Neuronal stem cell (in vitro differentiated cells): ENCODE measurements around the gene ZNF362.
A peak's percentile ranks its signal among the peaks of the same experiment; 100 is the strongest.

Experiments
- DNase-seq: peaks from one replicate; pipeline ENCODE4 v3.0.0-alpha.2; 2013; ENCODE audit warnings: low spot score
- H2AFZ ChIP-seq: one replicate; pipeline ENCODE4 v1.6.1; 2013; ENCODE audit warnings: mild to moderate bottlenecking, low read length, inconsistent platforms
- H2AK5ac ChIP-seq: 2 replicates; pipeline ENCODE4 v1.6.1; 2013; ENCODE audit warnings: low read depth, mild to moderate bottlenecking, inconsistent platforms, low read length, moderate library complexity, mixed read lengths
- H2BK120ac ChIP-seq: 2 replicates; pipeline ENCODE4 v1.6.1; 2013; ENCODE audit warnings: low read depth, mild to moderate bottlenecking, inconsistent platforms, low read length, moderate library complexity, mixed read lengths
- H2BK12ac ChIP-seq: one replicate; pipeline ENCODE4 v1.6.1; 2013; ENCODE audit warnings: low read length, inconsistent platforms
- H2BK15ac ChIP-seq: 2 replicates; pipeline ENCODE4 v1.6.1; 2013; ENCODE audit warnings: mild to moderate bottlenecking, low read length, inconsistent platforms, mixed read lengths
- H2BK5ac ChIP-seq: one replicate; pipeline ENCODE4 v1.6.1; 2013; ENCODE audit warnings: inconsistent platforms, mild to moderate bottlenecking, low read length, moderate library complexity
- H3K14ac ChIP-seq: one replicate; pipeline ENCODE4 v1.6.1; 2013; ENCODE audit warnings: low read length, inconsistent platforms
- H3K18ac ChIP-seq: 2 replicates; pipeline ENCODE4 v1.6.1; 2013; ENCODE audit warnings: low read length, inconsistent platforms
- H3K23ac ChIP-seq: 2 replicates; pipeline ENCODE4 v1.6.1; 2013; ENCODE audit warnings: low read depth, mild to moderate bottlenecking, mixed read lengths, low read length, inconsistent platforms; ENCODE audit not compliant: poor library complexity
- H3K27ac ChIP-seq: replicated peaks from 3 replicates; pipeline ENCODE4 v1.5.1; 2013; ENCODE audit warnings: low read length, inconsistent platforms
- H3K27me3 ChIP-seq, 3 experiments: 2 replicates each; pipeline ENCODE4 v1.6.1; 2013; ENCODE audit warnings: low read length in 3 of 3, mild to moderate bottlenecking in 2 of 3, inconsistent platforms in 1 of 3, low read depth in 1 of 3, mixed read lengths in 1 of 3, moderate library complexity in 1 of 3; ENCODE audit not compliant: control insufficient read depth in 3 of 3, insufficient read depth in 3 of 3
- H3K36me3 ChIP-seq, 2 donors: replicated peaks in 1 of 2; 2 replicates each; pipeline ENCODE4 v1.6.1; 2013; ENCODE audit warnings: low read length in 2 of 2; ENCODE audit not compliant: control insufficient read depth in 2 of 2, insufficient read depth in 2 of 2
- H3K4ac ChIP-seq: 2 replicates; pipeline ENCODE4 v1.6.1; 2013; ENCODE audit warnings: inconsistent platforms, mild to moderate bottlenecking, low read length, moderate library complexity
- H3K4me1 ChIP-seq, 2 donors: 1 replicate in 1 of 2; 2 replicates in 1 of 2; pipeline ENCODE4 v1.6.1; 2013; ENCODE audit warnings: low read length in 2 of 2, low read depth in 1 of 2; ENCODE audit not compliant: control insufficient read depth in 2 of 2, insufficient read depth in 1 of 2
- H3K4me2 ChIP-seq: one replicate; pipeline ENCODE4 v1.6.1; 2013; ENCODE audit warnings: mild to moderate bottlenecking, low read length, inconsistent platforms; ENCODE audit not compliant: insufficient read depth, poor library complexity, severe bottlenecking
- H3K4me3 ChIP-seq, 2 donors: 2 replicates each; pipeline ENCODE4 v1.5.1; 2013; ENCODE audit warnings: low read length in 2 of 2, mild to moderate bottlenecking in 2 of 2, inconsistent platforms in 1 of 2, moderate library complexity in 1 of 2
- H3K79me1 ChIP-seq: one replicate; pipeline ENCODE4 v1.6.1; 2013; ENCODE audit warnings: low read depth, mild to moderate bottlenecking, inconsistent platforms, low read length, moderate library complexity
- H3K9ac ChIP-seq: one replicate; pipeline ENCODE4 v1.6.1; 2013; ENCODE audit warnings: mild to moderate bottlenecking, low read depth, low read length, inconsistent platforms; ENCODE audit not compliant: poor library complexity
- H3K9me3 ChIP-seq, 2 donors: replicated peaks in 1 of 2; 2 replicates each; pipeline versions ENCODE3 to v1.6.1; 2013; ENCODE audit warnings: low read length in 2 of 2, mild to moderate bottlenecking in 2 of 2, inconsistent platforms in 1 of 2, low read depth in 1 of 2, mixed read lengths in 1 of 2, moderate library complexity in 1 of 2; ENCODE audit not compliant: control insufficient read depth in 2 of 2, insufficient read depth in 1 of 2
- H4K8ac ChIP-seq: one replicate; pipeline ENCODE4 v1.6.1; 2013; ENCODE audit warnings: low read depth, mild to moderate bottlenecking, inconsistent platforms, low read length, moderate library complexity
- H4K91ac ChIP-seq: one replicate; pipeline ENCODE4 v1.6.1; 2013; ENCODE audit warnings: low read length, low read depth, mild to moderate bottlenecking, inconsistent platforms; ENCODE audit not compliant: poor library complexity
- WGBS, 2 donors: extraction: QIAGEN DNeasy Blood & Tissue Kit; methylation state at CpG; one replicate each; pipeline ENCODE4 v1.1.7; 2013; ENCODE audit warnings: missing lambda C conversion rate in 2 of 2, mixed read lengths in 1 of 2; ENCODE audit not compliant: insufficient read length in 2 of 2, insufficient replicate concordance in 1 of 2; ENCODE audit errors: extremely low coverage in 2 of 2; 5-methylcytosine and 5-hydroxymethylcytosine counted together

ZNF362 gene

DNA sequence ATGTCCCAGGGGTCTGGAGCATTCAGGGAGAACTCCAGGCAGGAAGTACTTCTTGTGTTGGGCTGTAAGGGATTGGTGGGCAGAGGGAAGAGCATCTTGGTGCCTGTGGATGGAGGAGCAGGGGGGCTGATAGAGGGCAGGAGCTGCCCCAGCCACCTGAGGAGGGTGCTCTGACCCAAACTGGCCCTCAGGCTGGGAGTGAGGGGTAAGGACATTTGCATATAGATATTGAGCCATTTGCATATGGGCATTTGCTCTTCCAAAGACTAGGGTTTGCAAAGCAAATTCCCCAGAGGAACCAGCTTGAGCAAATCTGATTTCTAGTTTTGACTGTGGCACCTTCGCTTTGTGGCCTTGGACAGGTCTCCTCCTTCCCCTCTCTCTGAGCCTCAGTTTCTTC lies 18.2 kb downstream of the ZNF362 start:
- DNase-seq: no peak
- peaks cover 0 to 4% of the 10 kb centered on the region in 2 donors for H3K4me1 ChIP-seq
- no peak overlapping the region for H3K4me2 ChIP-seq
- H3K18ac ChIP-seq: no peak overlapping the region
- H3K9me3 ChIP-seq: no peaks in the 10 kb centered on the region
- H2AFZ ChIP-seq: no peak overlapping the region
- H3K27ac ChIP-seq: no peak overlapping the region
- H3K4ac ChIP-seq: no peak overlapping the region
- no peak overlapping the region for H2BK12ac ChIP-seq
- no CpG with 5 or more reads among the region's 1 CpG for WGBS, 2 donors
- peaks cover 23% of the 10 kb centered on the region for H3K79me1 ChIP-seq
- no peak overlapping the region for H2AK5ac ChIP-seq
- no peak overlapping the region for H2BK120ac ChIP-seq
- H2BK15ac ChIP-seq: no peak overlapping the region
- H4K91ac ChIP-seq: no peak overlapping the region
- no peak overlapping the region for H2BK5ac ChIP-seq
- H3K14ac ChIP-seq: no peak overlapping the region
- no peaks in the 10 kb centered on the region for H3K27me3 ChIP-seq
- no peak overlapping the region for H3K23ac ChIP-seq
- no peak overlapping the region for H4K8ac ChIP-seq
- no peak overlapping the region for H3K4me3 ChIP-seq
- H3K36me3 ChIP-seq: peaks cover 24 to 95% of the 10 kb centered on the region in 2 donors
- H3K9ac ChIP-seq: no peak overlapping the region

DNA sequence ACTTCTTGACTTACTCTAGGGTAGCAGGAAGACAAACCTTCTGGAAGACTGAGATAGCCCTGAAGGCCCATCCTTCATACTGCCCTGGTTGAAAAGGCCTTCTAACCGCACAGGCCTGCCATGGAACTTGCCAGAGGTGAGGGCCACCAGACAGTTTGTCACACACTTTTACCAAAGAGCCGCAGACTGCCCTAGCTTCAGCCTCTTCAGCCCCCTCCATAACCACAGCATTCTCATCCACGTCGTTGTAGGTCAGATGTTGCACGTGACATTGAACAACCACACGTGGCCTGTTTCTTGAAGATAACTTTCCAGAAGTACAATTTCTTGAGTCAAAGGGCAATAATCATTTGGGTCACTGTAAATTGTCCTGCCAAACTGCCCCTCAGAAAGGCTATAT lies 18.9 kb downstream of the ZNF362 start:
- peaks cover 21% of the 10 kb centered on the region for H3K79me1 ChIP-seq
- H3K23ac ChIP-seq: no peak overlapping the region
- no peaks in the 10 kb centered on the region for H3K27me3 ChIP-seq
- no peak overlapping the region for H4K91ac ChIP-seq
- H3K27ac ChIP-seq: no peak overlapping the region
- no peak overlapping the region for H3K4me3 ChIP-seq
- H3K4me2 ChIP-seq: no peak overlapping the region
- no peak overlapping the region for H2BK12ac ChIP-seq
- no peaks in the 10 kb centered on the region for H3K9me3 ChIP-seq
- no peak overlapping the region for H3K9ac ChIP-seq
- H3K36me3 ChIP-seq: peaks cover 25 to 95% of the 10 kb centered on the region in 2 donors
- DNase-seq: no peak
- no peak overlapping the region for H3K18ac ChIP-seq
- no peak overlapping the region for H3K14ac ChIP-seq
- no CpG with 5 or more reads among the region's 6 CpGs for WGBS, 2 donors
- no peak overlapping the region for H4K8ac ChIP-seq
- no peak overlapping the region for H2BK15ac ChIP-seq
- H2AK5ac ChIP-seq: no peak overlapping the region
- H2BK120ac ChIP-seq: no peak overlapping the region
- H2AFZ ChIP-seq: no peak overlapping the region
- H3K4ac ChIP-seq: no peak overlapping the region
- no peak overlapping the region for H2BK5ac ChIP-seq
- H3K4me1 ChIP-seq: peaks cover 0 to 4% of the 10 kb centered on the region in 2 donors

DNA sequence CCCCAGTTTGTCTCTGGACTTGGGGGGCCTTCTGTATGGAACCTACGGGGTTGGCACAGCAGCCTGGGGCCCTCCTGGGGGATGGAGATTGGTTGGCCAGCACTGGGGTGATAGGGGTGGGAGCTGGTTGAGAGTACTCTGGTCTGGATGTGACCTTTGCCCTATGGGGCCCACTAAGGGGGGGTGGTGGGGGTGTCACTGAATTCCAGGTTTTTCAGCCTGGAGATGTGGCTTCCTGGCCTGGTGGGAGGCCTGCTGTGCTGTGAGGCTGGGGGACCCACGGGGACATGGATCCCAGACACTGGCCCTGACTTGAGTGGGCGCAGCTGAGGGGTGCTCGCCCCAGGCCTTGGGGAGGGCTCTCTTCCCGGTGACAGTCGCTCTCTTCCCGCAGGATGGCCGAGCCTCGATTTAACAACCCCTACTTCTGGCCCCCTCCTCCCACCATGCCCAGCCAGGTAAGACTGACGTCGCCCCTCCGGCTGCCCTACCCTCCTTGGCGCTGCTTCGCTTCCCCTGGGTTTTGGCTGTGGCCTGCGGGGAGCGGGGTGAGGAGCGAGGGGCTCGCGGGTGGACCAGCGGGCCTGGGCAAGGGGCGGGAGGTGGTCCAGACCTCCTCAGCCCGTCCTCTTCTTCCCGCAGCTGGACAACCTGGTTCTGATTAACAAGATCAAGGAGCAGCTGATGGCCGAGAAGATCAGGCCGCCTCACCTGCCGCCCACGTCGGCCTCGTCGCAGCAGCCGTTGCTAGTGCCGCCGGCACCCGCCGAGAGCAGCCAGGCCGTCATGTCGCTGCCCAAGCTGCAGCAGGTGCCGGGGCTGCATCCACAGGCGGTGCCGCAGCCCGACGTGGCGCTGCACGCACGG lies 19.6 kb downstream of the ZNF362 start:
- no CpG with 5 or more reads among the region's 45 CpGs for WGBS, 2 donors
- peak overlapping the region; percentile 50 for H3K9ac ChIP-seq

GRCh38 chr1:33276573-33277298 lies 20.4 kb downstream of the ZNF362 start:
- Histone ChIP-seq H2BK5ac (no peak overlapping the region), H3K4me2 (no peak overlapping the region), H3K9ac (peak overlapping the region; percentile 50), H2BK12ac (no peak overlapping the region), H3K23ac (peak overlapping the region; percentile 27), H3K4me1 (no peaks in the 10 kb centered on the region), H3K14ac (no peak overlapping the region), H2AK5ac (no peak overlapping the region), H4K8ac (no peak overlapping the region), H3K27me3 (no peaks in the 10 kb centered on the region), H2BK120ac (no peak overlapping the region), H3K18ac (no peak overlapping the region), H4K91ac (no peak overlapping the region), H2BK15ac (no peak overlapping the region), H2AFZ (no peak overlapping the region), H3K79me1 (peaks cover 16% of the 10 kb centered on the region), H3K4ac (no peak overlapping the region), H3K27ac (no peak overlapping the region), H3K36me3 (peaks cover 26 to 96% of the 10 kb centered on the region in 2 donors), H3K9me3 (no peaks in the 10 kb centered on the region), H3K4me3 (no peak overlapping the region)
- WGBS, 2 donors: no CpG with 5 or more reads among the region's 30 CpGs
- no peak for DNase-seq

More for the DNA sequence above, 19.6 kb downstream of the ZNF362 start:
- Histone ChIP-seq H3K4ac (no peak overlapping the region), H2AK5ac (no peak overlapping the region), H3K9me3 (no peaks in the 10 kb centered on the region), H3K4me3 (no peak overlapping the region), H3K27me3 (no peaks in the 10 kb centered on the region), H3K4me2 (no peak overlapping the region), H2BK5ac (peak overlapping the region; percentile 19), H3K27ac (no peak overlapping the region), H3K4me1 (no peaks in the 10 kb centered on the region), H2AFZ (no peak overlapping the region), H3K36me3 (peaks cover 22 to 95% of the 10 kb centered on the region in 2 donors), H2BK120ac (no peak overlapping the region), H3K14ac (no peak overlapping the region), H4K91ac (no peak overlapping the region), H3K79me1 (peaks cover 18% of the 10 kb centered on the region), H3K23ac (peak overlapping the region; percentile 27), H4K8ac (no peak overlapping the region), H2BK15ac (no peak overlapping the region), H2BK12ac (no peak overlapping the region), H3K18ac (no peak overlapping the region)
- no peak for DNase-seq
